Activated T-cell treated with anti-CD3 and anti-CD28 coated beads, Interleukin-2, amount 50 U/mL, for 48 hours (primary cell): Measurements from ENCODE around the gene CHTOP.
"Not testable (repeated sequence)": the region's sequence is repeated elsewhere in the genome, so short reads cannot be mapped to it uniquely, and the experiment has no call there.

Experiments
- DNase-seq, 2 experiments: peaks; one replicate each; pipeline ENCODE4 v3.0.0-alpha.2; 2020

Gene CHTOP

DNA sequence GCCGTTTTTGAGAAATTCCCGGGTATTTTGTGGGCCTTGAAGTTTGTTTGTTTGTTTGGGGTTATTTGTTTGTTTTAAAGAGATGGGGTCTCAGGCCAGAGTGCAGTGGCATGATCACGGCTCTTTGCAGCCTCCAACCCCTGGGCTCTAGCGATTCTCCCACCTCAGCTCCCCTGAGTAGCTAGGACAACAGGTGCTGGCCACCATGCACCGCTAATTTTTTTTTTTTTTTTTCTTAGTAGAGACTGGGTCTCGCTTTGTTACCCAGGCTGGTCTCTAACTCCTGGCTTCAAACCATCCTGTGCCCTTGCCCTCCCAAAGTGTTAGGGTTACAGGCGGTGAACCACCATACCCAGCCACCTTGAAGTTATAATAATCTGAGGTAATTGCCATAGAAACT, 2.0 kb downstream of the CHTOP start:
- no peak for DNase-seq

DNA sequence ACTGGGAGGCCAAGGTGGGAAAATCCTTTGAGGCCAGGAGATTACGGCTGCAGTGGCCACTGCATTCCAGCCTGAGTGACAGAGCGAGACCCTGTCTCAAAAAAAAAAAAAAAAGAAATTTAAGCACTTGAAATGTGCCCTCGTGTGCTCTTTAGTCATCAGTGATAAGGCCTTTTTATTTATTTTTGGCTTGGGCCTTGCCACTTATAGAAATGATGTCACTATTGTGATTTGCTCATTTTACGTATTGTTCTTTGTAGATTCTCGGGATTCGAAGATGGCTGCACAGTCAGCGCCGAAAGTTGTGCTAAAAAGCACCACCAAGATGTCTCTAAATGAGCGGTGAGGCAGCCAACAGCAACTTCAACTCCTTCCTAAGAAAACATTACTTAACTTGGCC, 2.4 kb downstream of the CHTOP start:
- DNase-seq = no peak

DNA sequence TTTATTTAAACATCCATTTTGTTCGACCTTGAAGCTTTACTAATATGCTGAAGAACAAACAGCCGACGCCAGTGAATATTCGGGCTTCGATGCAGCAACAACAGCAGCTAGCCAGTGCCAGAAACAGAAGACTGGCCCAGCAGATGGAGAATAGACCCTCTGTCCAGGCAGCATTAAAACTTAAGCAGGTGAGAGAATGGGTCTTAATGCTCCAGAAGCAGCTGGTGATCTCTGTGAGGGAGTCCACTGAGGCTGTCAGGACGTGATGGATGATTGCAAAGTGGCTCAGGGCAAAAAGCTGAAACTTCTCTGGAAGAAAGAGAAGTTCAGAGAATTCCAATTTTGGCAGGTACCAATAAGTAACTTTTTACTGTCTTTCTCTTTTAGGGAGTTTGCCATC, 4.4 kb downstream of the CHTOP start:
- DNase-seq = no peak

DNA sequence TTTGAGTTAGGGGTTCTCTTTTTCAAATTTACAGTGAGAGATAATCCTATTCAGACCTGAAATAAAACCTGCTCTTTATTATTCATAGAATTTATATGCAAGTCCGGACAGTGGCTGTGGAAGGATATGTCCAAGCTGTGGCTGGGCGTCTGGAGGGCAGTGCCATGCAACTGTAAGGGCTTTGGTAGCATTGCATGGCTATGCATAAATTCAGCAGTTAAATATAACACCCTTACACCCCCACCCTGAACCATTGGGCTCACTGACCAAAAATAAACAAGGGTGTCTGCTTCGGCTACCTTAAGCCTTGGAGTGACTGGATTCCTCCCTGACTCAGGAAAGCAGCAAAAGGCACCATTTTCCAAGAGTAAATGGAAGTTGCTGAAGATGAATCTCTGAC, 5.4 kb downstream of the CHTOP start:
- no peak for DNase-seq

DNA sequence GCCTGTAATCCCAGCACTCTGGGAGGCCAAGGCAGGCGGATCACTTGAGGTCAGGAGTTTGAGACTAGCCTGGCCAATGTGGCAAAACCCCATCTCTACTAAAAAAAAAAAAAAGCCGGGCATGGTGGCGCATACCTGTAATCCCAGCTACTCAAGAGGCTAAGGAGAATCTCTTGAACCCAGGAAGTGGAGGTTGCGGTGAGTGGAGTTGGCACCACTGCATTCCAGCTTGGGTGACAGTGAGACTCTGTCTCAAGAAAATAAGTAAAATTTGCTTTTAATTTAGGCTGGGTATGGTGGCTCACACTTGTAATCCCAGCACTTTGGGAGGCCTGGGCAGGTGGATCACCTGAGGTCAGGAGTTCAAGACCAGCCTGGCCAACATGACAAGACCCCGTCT, 6.3 kb downstream of the CHTOP start:
- not testable (repeated sequence) for DNase-seq

DNA sequence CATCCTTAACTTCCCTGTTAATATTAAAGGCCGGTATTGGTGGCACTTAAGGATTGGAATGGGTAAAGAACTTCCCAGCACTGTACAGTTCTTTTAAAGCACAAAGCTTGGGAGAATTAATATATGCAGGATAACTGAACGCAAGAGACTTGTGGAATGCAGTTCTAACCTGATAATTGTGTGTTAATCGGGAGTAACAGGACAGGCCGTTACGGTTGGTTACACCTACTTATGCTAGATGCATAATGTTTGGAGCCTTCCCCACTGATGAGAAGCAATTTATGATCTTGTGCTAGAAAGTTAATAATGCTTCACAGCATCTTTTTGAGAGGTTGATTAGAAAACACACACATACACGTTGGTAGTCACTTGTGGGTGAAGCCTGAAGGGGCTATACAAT, 7.0 kb downstream of the CHTOP start:
- no peak for DNase-seq

DNA sequence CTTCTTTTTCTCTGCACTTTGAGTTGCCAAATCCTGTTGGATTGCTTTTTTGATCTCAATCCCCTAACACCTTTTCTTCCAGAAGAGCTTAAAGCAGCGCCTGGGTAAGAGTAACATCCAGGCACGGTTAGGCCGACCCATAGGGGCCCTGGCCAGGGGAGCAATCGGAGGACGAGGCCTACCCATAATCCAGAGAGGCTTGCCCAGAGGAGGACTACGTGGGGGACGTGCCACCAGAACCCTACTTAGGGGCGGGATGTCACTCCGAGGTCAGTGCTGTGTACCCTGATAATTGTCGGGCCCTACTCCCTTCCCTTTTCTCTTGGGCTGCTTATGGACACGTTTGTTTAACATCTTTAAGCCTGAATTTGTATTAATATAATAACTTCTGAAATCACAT, 8.3 kb downstream of the CHTOP start:
- DNase-seq = no peak

DNA sequence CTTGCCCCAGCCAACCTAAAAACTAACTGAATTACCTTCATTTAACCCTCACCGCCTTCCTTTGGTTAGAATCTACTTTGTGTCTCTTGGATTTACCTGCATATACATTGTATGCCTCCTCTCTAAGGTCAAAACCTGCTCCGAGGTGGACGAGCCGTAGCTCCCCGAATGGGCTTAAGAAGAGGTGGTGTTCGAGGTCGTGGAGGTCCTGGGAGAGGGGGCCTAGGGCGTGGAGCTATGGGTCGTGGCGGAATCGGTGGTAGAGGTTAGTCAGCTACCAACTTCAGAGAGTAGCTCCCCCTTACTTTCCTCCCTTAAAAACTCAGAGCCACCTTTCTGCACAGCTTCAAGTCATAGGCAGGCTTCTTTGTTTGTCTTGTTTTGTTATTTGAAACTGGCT, 9.2 kb downstream of the CHTOP start:
- no peak for DNase-seq

DNA sequence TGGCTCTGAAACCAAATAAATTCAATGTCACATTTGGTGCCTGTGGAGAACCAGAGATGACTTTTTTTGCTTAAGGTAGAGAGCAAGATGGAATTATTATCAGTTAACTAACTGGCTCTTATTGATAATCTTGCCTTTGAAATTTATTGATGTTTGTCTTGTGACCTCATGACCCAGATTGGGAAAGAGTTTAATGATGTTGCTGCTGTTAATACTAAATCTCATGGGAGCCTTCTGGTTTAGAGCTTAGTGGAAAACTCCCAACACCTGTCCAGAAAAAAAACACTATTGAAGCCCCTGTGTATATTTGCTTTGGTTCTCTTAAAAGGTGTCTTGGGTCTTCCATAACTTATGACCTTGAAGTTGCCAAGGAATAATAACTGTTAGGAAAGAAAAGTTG, 9.9 kb downstream of the CHTOP start:
- no peak for DNase-seq

DNA sequence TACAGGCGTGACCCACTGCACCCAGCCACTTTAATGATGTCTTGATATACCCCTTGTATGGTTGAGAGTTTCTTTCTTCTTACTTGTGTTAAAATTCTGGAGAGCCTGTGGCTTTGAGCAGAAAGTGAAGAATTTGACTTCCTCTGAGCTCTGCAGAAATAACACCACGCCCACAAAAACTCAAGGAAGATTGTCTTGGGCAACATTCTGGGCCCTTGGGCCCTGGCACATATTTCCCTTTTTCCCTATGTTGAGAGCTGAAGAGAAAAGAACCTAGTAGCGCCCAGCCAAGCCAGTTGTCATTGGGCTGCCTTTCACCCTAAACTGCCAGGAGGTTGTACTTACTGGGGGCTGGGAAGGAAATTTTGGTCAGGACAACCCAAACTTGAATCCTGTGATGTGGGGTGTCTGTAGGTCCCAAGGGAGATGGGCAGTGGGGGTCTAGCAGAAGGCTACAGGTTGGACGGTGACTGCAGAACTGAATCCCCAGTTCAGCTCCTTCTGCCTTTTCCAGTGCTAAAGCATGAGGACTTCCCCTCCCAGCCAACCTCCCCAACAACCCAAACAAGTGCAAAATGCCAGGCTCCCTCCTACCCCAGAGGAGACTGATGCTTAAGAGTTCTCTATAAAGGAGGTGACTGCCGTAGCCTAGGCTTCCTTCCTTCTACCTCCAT, 12.9 kb downstream of the CHTOP start:
- DNase-seq = no peak

DNA sequence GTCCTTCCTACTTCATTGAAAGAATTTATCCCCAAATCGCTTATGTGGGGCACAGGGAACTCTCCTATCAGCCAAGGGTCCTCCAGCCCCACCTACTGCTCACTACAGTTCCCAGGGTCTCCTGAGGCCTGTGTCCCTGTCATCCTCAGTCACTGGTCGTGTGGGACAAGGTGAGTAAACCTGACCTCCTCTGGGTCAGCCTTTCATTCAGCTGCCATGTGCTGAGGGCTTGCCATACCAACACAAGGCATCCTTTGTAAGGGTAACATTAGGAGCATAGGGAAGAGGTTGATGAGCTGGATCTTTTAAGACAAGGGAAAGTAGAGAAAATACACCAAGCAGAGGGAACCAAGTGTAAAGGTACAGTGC, 13.5 kb downstream of the CHTOP start:
- no peak for DNase-seq

DNA sequence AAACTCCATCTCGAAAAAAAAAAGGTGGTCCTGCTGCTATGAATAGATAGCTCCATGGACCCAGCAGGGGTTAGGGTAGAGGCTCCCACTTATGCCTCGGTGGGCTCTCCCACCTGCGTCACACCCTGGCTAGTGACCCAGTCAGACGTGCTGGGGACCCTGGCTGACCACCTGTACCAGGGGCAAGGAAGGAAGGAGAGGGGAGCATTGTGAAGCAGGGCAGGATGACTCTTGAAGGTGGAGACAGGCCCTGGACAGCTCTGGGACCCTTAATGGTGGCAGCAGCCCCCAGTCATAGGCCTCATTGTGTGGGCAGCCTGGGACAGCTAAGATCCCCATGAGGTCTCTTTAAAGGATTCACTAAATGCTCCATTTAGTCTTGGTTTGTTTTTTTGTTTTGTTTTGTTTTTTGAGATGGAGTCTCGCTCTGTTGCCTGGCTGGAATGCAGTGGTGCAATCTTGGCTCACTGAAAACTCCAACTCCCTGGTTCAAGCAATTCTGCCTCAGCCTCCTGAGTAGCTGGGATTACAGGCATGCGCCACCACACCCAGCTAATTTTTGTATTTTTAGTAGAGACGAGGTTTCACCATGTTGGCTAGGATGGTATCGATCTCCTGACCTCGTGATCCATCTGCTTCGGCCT, 14.3 kb downstream of the CHTOP start:
- no peak for DNase-seq

DNA sequence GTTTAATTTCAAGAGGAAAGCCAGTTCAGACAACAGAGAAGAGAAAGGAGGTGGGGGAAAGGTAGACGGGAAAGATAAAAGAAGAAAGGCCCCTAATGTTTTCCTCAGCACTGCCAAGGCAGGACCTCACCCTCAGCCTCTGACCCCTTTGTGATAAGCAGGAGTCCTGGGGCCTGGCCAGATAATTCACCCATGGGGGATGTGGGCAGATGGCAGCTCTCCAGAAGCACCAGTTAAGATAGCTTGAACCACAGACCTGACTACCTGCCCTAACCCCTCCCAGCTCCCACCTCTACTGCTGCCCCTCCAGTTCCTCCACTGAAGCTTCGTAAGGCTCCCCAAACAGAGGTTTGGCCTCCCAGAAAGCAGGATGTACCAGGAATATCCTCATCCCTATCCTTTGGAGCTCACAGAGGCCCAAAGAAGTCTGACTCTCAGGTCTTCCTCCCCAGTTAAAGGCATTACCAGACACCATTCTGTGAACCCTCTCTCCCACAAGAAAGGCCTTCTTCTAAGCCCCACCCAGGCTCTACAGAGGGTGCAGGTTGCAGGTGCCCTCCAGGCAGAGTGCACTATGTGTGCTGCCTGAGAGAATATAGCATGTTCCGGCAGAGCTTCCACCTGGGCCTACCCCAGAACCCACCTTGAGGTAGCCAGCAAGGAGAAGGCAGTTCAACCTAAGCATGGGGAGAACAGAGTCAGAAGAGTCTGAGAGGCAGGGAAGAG, 15.4 kb downstream of the CHTOP start:
- DNase-seq = no peak

DNA sequence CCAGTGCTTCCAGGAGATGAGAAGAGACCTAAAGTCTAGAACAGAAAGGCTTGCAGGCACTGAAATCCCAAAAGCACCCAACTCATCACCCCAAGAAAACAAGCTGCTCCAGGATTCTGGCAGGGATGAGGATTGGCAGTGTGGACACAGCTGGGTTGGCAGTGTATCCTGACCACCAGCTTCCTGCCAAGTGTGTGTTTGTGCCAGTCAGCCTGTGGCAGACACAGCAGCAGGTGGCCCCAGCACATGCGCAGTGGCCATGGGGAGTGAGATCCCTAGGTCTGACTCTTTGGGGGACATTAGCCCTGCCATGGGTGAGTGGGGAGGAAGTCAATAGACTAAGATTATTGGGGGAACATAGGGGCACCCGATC, 16.0 kb downstream of the CHTOP start:
- no peak for DNase-seq

DNA sequence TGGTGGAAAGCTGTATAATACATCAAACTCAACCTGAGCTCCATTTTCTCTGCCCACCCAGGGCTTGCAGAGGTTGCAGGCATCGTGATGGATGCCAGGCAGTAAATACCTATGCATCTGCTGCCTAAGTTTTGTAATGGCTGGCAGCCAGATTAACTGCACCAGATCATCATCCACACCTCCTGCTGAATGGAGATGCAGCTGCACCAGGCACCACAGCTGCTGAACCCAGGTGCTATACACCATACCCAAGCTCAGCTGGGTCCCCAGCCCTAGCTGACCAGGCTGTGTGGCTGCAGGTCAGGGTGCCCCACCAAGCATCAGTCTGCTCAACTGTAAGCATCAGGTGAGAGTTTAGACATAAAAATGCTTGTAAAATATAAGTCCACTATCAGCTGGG, 17.9 kb downstream of the CHTOP start:
- DNase-seq = no peak

DNA sequence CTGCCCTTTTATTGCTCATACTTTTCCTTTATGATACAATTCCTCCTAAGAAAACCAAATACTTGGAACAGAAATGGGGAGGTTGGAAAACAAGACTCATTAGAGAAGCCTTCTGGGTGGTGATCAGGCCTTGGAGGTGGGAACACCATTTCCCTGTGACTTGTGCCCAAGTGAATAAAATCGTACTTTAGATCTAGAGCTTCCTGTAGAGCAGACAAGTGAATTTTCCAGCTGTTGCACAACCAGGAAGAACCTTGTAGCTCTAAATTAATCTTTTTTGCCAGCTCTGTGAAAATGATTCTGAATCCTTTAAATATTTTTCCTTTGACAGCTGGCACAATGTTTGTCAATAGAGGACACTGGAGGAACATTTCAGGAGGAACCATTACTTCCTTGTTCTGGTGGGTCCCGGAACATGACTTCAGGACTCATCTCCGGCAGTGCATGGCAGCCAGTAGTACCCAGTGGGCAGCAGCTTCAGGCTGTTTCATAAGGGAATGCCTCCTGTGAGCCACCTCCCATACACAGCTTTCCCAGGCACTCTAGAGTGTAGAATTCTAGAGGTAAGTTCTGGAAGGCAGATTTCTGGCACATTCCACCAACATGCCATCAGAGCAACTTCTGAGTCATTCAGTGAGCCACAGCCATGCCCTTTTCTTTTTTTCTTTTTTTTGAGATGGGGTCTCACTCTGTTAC, 19.1 kb downstream of the CHTOP start:
- no peak for DNase-seq

DNA sequence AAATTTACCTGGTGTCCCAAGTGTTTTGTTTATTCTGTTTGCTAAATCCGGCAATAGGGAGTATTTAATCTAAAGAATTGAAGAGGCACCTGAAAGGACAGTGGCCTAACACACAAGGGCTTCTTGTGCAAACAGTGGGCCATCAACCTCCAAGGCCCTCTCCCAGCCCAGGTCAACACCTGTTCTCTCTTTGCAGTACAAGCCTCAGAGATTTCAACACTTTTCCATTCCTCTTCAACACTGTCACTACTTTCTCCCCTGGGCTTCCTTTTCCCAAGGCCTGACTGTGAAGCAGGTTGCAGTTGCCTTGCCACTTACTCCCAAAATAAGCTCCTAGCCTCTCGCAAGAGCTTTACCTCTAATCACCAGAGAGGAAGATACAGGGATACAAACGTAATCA, 21.5 kb downstream of the CHTOP start:
- no peak for DNase-seq

DNA sequence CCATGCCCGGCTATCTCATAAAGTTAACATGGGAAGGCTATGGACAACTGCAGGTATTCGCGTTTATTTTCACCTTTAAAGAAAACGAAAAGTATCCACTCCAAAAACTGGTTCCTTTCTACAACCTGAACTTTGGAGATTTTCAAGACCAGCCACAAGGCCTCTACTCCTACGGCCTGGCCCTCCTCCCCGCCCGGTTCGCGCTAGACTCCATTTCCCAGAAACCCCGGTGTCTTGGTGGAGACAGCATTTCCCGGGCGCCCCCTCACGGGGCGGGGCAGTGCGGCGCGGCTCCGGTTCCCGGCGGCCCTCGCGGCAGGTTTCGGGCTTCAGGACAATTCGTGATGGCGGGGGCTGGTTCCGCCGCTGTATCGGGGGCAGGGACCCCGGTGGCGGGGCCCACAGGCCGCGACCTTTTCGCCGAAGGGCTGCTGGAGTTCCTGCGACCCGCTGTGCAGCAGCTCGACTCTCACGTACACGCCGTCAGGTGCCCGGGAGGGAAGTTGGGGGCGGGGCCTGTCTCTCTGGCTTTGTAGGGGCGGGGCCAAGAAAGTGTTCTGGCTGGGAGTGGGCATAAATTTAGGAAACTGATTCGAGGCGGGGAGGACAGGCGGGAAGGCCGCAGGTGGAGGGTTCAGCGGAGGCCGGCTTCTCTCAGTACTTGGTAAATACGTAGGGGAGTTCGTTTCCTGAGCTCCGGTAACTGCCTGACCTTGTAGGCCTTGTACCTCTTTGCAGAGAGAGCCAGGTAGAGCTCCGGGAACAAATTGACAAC, 24.7 kb downstream of the CHTOP start, which contains the start of gene SNAPIN:
Gene SNAPIN, plus strand, starts transcription at position 304 of the 775 bp plus-strand sequence. Its CDS starts 41 bp downstream, at position 345.
- DNase-seq = peak; percentile 96

DNA sequence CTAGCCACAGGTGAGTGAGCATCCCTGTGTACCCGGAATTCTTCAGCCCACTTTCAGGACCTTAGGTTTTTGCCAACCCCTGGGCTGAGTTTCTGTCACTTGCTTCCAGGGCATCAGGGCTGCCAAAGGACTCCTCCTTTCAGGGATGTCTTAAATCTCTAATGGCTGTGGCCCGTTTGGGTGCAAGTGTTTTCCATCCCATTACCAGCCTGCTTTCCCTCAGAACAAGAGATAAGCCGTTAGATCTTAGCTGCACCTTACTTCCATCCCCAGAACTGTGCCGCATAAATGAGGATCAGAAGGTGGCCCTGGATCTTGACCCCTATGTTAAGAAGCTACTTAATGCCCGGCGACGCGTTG, 25.3 kb downstream of the CHTOP start:
- DNase-seq = no peak

DNA sequence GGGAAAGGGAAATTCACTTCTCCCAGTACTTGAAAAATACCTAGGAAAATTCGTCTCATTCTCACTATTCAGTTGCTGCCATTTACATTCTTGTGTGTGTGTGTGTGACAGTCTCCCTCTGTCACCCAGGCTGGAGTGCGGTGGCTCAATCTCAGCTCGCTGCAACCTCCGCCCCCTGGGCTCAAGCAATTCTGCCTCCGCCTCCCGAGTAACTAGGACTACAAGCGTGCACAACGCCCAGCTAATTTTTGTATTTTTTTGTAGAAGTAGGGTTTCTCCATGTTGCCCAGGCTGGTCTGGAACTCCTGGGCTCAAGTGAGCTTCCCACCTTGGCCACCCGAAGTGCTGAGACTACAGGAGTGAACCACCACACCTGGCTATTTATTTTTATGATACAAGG, 25.8 kb downstream of the CHTOP start:
- no peak for DNase-seq

DNA sequence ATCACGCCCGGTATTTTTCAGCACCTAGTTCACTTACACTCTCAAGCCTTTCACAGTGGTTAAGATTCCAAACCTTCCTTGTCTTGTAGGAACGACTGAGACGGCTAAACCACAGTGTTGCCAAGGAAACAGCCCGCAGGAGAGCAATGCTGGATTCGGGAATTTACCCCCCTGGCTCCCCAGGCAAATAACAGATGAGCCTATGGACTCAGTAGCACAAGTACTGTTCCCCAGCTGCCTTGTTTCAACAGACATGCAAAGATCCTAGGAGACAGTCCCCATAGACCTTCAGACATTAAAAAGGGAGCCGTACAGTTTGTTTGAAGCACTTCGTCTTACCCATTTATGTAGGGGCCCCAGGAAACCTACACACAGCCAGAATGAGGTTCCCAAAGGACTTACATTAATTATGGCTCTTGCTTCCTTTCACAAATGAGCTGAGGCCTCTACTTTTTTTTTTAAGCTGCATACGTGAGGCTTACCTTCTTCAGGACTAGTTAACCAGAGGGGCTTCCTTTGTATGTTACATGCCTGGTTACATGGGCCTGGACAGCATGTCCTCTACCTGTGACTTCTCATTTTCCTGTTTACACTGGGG, 27.3 kb downstream of the CHTOP start:
- DNase-seq = no peak

DNA sequence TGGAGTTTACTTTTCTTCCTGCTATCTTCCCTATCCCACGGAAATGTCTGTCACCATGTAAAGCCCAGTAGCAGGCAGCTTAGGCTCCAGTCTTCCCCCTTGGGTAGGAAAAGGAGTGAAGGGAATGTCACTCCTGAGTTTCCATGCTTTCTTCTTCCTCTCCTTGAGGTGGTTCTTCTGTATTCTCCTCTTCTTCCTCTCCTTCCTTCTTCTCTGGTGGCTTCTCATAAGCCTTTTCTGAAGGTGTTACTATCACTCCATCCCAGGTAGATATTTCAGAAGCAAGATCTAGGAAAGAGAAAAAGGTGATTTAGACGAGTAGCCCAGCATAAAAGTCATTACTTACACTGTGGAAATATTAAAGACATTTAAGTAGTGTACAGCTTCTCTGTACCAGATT, 28.4 kb downstream of the CHTOP start:
- no peak for DNase-seq

DNA sequence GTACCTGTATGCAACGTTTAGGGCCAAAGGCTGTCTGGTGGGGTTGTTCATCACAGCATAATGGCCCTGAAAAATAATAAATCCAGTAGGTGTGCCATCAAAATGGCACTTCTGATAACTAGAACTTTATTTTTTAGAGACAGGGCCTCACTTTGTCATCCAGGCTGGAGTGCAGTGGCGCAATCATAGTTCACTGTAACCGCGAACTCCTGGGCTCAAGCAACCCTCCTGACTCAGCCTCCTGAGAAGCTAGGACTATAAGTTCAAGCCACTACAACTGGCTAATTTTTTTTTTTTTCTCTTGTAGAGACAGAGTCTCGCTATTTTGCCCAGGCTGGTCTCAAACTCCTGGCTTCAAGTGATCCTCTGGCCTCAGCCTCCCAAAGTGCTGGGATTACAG, 29.3 kb downstream of the CHTOP start:
- no peak for DNase-seq
